DOHH2 (cell line): Measurements from ENCODE around the gene GRK6.

Source experiments
- EZH2phosphoT487 ChIP-seq: fragments of 200-600 bp; sonication (generic); IDR thresholded peaks from 2 replicates; pipeline ENCODE4 v1.6.1; 2017; ENCODE audit warnings: borderline replicate concordance, mild to moderate bottlenecking, antibody characterized with exemption, low read length, moderate library complexity, mixed read lengths
- TF ChIP-seq, protein P1 (sequence below): fragments of 200-600 bp; sonication (generic); IDR thresholded peaks from one replicate; pipeline ENCODE4 v1.5.1; 2014; ENCODE audit warnings: antibody characterized with exemption, mild to moderate bottlenecking, low read depth, low read length; ENCODE audit not compliant: poor library complexity, severe bottlenecking

GRCh38 chr5:177470759-177471536 lies 44.5 kb downstream of the GRK6 start:
- TF ChIP-seq, protein P1, sequence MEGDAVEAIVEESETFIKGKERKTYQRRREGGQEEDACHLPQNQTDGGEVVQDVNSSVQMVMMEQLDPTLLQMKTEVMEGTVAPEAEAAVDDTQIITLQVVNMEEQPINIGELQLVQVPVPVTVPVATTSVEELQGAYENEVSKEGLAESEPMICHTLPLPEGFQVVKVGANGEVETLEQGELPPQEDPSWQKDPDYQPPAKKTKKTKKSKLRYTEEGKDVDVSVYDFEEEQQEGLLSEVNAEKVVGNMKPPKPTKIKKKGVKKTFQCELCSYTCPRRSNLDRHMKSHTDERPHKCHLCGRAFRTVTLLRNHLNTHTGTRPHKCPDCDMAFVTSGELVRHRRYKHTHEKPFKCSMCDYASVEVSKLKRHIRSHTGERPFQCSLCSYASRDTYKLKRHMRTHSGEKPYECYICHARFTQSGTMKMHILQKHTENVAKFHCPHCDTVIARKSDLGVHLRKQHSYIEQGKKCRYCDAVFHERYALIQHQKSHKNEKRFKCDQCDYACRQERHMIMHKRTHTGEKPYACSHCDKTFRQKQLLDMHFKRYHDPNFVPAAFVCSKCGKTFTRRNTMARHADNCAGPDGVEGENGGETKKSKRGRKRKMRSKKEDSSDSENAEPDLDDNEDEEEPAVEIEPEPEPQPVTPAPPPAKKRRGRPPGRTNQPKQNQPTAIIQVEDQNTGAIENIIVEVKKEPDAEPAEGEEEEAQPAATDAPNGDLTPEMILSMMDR: no peak
- no peak for TF ChIP-seq EZH2phosphoT487
